ENCODE measurements around the gene TRAF3IP3.

GRCh38 chr1:209786146-209786545 lies 30.3 kb downstream of the TRAF3IP3 start:
- no peak for TF ChIP-seq GATA2 (IDR thresholded peaks at IDR 0.05; ENCODE audit: low read depth, low read length)
- TF ChIP-seq GATA3 (IDR thresholded peaks at IDR 0.05; ENCODE audit: low read depth, low read length): no peak

Data from SH-SY5Y (cell line).